Activated CD4-positive, CD25-positive, alpha-beta regulatory T cell treated with anti-CD3 and anti-CD28 coated beads, Interleukin-2, amount 50 U/mL, for 16 hours (primary cell): ENCODE results near the gene DNASE1L1.

ENCODE experiments used
- DNase-seq: peaks from one replicate; pipeline ENCODE4 v3.0.0-alpha.2; 2020; ENCODE audit warnings: low read depth, low spot score

The DNASE1L1 gene

DNA sequence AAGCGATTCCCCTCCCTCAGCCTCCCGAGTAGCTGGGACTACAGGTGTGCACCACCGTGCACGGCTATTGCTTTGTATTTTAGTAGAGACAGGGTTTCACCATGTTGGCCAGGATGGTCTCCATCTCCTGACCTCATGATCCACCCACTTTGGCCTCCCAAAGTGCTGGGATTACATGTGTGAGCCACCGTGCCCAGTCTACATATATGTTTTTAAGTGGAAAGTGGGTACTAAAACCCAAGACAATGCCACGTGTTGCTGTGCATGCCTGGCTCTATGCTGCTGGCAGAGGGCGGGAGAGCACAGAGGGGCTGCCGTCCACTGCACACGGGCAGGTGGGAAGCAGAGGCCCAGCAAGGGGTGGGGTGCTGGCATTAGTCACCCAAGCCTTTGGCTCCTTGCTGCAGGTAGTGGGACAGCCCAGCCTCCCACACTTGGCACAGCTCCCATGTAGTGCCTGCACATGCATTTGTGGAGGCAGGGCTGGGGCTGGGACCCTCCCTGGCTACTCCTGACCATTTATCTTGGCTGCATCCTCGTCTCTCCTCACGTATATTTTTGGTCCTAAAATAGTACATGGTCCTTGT, 26.5 kb downstream of the DNASE1L1 start:
- DNase-seq: no peak

DNA sequence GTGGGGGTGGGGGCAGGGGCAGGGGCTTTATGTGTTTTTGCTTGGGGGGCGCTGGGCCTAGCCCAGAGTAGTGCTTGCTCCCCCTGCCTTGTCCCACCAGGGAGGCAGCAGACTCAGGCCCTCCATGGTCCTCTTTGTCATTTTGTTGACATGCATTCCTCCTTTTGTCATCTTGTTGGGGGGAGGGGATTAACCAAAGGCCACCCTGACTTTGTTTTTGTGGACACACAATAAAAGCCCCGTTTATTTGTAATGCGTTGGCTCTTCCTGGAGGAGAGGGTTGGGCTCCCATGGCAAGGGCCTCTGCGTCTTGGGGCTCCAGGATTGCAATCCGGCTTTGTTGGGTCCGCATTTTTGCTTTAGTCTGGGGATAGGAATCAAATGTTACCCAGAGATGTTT, 27.8 kb downstream of the DNASE1L1 start:
- DNase-seq: no peak

DNA sequence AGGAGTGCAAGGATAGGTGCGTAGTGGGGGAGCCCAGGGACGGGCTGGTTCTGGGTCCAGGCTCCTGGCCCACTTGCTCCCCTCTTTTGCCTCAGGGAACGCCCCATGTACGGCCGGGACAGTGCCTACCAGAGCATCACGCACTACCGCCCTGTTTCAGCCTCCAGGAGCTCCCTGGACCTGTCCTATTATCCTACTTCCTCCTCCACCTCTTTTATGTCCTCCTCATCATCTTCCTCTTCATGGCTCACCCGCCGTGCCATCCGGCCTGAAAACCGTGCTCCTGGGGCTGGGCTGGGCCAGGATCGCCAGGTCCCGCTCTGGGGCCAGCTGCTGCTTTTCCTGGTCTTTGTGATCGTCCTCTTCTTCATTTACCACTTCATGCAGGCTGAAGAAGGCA, 28.3 kb downstream of the DNASE1L1 start:
- DNase-seq: no peak

DNA sequence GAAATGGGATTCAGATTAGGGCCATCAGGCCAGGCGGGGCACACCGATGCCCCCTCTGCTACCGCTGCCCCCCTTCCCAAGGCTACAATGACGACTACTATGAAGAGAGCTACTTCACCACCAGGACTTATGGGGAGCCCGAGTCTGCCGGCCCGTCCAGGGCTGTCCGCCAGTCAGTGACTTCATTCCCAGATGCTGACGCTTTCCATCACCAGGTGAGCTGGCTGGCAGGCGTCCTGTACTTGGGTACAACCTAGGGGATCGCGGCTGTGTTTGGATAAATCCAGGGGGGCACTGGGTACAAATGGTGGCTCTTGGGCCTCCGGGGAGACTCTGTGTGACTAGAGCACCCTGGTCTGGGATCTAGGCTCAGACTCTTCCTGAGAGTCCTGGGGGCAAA, 28.9 kb downstream of the DNASE1L1 start:
- DNase-seq: no peak

- DNase-seq: no peak
Observed at GRCh38 chrX:154379569-154379951, 29.5 kb downstream of the DNASE1L1 start.

DNA sequence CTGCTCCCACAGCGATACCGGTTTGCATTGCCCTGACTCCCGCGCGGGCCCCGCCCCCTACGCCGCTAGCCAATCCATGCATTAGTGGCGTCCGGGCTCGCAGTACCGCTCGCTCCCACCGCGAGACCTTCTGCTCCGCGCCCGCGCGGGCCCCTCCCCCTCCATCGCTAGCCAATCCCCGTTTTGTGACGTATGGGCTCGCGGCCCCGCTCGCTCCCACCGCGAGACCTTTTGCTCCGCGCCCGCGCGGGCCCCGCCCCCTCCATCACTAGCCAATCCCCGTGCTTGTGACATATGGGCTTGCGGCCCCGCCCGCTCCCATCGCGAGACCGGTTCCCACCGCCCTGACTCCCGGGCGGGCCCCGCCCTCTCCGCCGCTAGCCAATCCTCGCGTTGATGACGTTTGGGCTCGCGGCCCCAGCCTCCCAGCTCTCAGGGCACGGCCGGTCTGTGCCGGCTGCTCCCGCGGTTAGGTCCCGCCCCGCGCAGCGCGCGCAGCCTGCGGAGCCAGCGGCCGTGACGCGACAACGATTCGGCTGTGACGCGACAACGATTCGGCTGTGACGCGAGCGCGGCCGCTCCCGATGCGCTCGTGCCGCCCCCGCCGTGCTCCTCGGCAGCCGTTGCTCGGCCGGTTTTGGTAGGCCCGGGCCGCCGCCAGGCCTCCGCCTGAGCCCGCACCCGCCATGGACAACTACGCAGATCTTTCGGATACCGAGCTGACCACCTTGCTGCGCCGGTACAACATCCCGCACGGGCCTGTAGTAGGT, 30.1 kb downstream of the DNASE1L1 start, which contains the start of gene EMD:
Gene EMD, plus strand, starts transcription at position 497 of the 770 bp plus-strand sequence. Its CDS starts 190 bp downstream, at position 687.
- peak; percentile 92 for DNase-seq

DNA sequence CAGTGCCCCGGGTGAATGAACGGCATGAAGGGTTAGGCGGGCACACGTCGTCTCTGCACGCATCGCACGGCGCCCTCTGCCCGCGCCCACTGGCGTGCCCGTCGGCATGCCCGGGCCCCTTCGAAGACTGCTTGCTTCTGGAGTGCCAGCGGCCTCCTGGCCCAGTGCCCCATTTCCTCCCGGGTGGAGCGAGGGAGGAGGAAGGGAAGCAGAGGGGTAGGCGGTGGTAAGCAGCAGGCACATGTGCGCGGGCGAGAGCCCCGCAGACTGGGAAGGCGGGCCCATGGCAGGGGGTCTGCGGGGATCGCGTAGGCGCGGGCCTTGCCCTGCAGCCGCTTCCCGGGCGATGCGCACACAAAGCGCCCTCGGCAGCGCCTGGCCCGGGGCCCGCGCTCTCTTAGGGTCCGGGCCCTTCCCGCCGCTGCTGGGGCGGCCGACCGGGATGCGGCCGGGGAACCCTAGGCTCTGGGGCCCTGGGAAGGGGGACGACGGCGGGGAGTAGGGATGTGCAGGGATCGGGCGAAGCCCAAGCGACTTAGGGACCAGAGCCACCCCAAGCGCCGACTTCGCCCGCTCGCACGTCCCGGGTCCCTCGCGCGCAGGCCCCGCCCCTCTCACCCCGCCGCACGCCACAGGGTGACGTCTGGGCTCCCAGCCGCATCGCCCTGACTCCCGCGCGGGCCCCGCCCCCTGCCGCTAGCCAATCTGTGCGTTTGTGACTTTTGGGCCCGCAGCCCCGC, 30.8 kb downstream of the DNASE1L1 start:
- no peak for DNase-seq

DNA sequence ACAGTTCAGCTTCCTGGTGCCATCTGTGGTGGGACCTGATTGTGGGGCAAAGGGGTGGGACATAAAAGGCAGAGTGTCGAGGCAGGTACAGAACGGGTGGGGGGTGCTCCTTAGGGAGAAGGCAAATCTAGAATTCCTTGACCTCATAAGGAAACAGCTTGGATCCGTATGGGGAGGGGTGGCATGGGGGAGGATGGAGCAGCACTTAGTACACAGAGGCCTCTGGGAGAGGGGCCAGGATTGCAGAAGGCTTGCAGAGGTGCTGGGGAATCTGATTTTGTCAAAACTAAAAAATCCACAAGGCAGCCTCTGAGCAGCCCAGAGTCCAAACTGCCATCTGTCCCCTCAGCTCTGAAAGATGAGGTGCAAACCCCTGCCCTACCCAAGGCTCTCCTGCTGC, 32.3 kb downstream of the DNASE1L1 start:
- DNase-seq: no peak

DNA sequence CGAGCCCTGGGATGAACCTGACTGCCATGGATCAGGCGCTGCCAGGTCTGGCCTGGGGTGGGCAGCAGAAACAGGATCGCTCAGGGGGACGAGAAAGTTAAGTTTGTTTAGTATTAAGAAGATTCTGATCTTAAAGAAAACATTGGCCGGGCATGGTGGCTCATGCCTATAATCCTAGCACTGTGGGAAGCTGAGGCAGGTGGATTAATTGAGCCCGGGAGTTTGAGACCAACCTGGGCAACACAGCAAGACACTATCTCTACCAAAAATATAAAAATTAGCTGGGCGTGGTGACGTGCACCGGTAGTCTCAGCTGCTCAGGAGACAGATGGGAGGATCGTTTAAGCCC, 33.9 kb downstream of the DNASE1L1 start:
- no peak for DNase-seq

DNA sequence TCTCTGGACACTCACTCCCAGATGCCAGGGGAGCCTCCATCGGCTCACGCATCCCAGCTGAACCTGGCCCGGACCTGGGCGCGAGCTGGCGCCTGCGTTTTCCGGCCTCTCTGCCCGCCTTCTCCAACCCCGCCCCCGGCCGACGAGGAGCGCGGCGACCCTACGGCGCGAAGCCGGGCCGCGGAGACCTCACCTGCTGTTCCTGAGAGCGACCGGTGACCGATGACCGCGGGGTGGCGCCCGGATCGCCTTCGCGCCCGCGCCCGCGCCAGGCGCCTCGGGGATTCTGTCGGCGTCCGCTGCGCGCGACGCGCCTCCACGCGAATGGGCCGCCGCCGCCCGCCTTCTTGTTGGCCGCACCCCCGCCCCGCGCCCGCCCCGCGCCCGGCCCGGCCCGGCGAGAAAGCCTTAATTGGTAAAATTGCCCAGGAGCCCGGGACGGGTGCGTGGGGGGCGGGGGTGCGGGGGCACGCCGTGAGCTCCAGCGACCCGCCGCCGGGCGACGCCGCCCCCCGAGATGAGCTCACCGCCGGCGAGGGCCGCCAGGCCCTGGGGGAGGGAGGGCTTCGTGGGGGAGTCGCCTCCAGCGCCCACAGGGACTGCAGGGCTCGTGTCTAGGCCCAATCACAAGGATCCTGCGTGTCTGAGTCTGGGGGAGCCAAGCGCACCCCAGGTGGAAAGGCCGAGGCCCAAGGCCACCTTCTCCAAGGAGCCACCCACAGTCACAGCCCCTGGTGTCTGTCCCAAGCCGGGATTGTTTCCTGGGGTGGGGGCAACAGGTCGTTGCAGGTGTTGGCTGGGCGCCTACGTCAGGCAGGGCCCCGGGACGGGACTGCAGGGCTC, 34.5 kb downstream of the DNASE1L1 start, which contains the start of gene FLNA:
Gene FLNA, minus strand, starts transcription at position 322 of the 843 bp plus-strand sequence. CDS start 3,389 bp downstream, outside the sequence.
- DNase-seq: no peak

DNA sequence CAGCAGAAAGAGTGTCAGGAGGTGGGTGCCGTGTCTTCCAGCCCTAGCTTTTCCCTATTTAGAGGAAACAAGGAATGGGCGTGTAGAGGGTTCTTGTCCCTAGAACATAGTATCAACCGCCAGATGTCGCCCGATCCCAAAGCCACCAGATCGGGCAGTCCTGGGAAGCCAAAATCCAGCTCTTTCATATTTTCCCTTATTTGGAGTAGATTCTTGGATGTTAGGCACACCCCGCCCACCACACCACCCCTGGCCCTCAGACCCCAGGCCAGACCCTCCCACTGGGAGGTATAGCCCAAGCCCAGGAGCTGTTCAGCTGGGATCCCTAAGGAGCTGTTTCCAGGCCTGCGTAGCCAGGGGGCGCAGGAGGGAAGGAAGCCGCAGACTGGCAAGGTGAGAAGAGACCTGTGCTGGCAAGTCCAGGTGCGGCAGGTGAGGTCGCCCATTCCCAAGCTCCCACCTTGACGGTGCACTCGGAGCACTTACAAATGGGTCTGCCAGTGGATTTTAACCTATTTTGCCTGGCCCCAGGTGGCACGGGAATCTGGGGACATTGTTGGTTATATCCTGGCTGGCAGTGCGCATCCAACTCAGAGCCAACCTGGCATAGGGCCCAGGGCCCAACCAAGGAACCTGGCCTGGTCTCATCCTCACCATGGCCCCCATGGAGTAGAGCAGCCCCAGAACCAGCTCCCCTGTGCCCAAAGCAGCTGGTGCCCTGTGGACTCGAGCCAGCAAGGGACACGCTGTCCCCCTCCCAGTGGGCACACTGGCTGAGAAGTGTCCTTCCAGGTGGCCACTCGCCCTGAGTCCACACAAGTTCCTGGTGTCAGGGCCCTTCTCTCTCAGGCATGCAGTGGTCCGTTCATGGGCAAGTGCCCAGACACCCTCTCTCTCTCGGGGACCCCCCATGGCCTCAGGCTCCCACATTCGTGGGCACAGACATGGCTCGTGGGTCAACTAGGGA, 35.4 kb downstream of the DNASE1L1 start:
- DNase-seq: no peak

- DNase-seq: no peak
Observed at GRCh38 chrX:154372612-154373022, 36.4 kb downstream of the DNASE1L1 start.

DNA sequence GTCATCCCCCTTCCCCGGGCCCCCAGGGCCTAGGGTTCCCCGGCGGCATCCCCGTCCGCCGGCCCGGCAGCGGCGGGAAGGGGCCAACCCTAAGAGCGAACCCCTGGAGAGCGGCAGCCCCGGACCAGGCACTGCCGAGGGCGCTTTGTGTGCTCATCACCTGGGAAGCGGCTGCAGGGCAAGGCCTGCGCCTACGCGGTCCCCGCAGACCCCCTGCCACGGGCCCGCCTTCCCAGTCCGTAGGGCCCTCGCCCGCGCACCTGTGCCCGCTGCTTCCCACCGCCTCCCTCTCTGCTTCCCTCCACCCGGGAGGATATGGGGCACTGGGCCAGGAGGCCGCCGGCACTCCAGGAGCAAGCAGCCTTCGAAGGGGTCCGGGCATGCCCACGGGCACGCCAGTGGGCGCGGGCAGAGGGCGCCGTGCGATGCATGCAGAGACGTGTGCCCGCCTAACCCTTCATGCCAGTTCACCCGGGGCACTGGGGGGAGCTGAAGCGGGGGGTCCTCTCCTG, 37.2 kb downstream of the DNASE1L1 start:
- DNase-seq: no peak

GRCh38 chrX:154371017-154371788, 37.9 kb downstream of the DNASE1L1 start:
- peak; percentile 88 for DNase-seq

DNA sequence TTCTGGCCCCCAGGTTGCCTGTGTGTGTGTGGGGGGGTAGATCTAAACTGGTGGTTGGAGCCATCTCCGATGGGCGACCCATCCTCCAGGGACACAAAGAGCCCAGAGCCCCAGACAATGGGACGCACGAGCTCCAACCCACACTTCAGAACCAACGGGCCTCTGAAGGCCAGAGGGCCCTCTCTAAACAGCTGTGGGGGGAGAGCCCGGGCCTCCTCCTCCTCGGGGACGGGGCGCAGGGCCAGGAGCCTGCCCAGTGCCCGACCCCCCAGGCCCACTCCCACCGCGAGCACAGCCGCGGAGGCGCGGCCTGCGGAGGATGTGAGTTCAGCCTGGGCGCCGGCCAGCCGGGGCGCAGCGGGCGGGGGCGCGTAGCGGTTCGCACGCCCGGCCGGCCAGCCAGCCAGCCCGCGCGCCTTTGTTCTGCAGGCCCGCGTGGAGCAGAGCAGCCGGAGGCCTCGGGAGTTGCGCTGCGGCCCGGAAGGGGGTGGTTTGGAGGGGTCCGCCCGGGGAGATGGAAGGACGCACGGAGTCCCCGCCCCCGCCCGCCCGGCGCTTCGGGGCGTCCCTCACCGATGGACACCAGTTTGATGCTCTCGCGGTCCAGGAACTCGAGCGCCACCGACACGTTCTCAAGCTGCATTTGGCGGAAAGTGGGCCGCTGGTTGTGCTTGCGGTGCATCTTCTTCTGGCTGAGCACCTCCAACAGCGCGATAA, 38.6 kb downstream of the DNASE1L1 start:
- no peak for DNase-seq

DNA sequence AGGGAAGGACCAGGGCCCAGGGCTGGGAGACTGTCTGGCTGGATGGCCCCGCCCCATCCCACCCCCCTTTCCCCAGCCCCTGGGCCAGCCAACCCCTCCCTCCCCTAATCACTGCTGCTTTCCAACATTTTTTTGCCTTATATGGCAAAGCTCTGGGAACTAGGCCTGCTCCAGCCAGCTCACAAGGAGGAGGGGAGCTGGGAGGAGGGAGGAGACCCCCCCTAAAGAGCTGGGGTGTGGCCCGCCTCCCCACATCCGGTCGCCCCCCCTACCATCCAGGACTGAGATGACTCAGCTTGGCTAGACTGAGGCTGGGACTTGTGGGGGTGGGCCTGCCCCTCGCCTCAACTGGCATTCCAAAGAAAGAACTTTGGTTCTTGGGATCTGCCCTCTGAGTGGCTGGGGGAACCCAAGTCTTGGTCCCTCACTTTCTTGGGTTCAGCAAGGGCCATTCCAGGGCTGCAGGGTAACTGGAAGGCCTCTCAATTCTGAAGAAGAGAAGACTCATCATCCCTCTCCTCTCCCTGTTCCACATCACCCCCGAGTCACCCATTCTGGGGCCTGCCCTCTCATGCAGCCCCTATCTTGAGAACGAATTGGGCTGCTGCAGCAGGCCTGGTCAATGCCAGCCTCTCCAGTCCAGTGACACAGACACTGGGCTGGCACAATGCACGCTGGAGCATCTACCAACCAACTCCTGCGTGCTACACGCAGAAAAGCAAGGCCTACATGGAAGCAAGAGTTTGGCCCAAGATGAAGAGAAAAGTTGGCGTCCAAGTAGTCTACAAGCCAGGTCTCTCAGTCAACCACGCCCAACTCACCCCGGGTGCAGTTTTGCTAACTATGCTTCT, 39.4 kb downstream of the DNASE1L1 start:
- DNase-seq: no peak

GRCh38 chrX:154368630-154369448, 40.2 kb downstream of the DNASE1L1 start:
- DNase-seq: peak; percentile 80
